Tongue (tissue), 2 donors: ENCODE data around the gene FOXF1. TPM values are rescaled to one million over a fixed set of nuclear protein-coding genes. Genes with fewer than 3 reads are reported as not detected.

Source experiments
- DNase-seq: peaks from one replicate; pipeline ENCODE4 v3.0.0-alpha.2; 2015
- total RNA-seq: library from RNA; depleted of rRNA; stranded (reverse); fragments of >200 nt; gene quantifications from one replicate; pipeline ENCODE4 v1.2.3, GENCODE V29; 2014

The FOXF1 gene
- total RNA-seq, 1 donor from 2014 or later: 3.6 TPM

GRCh38 chr16:86558355-86559193, 48.2 kb downstream of the FOXF1 start:
- DNase-seq: no peak

- DNase-seq: no peak
Measured at GRCh38 chr16:86559802-86560305, 49.5 kb downstream of the FOXF1 start.

GRCh38 chr16:86562356-86562755, 52.0 kb downstream of the FOXF1 start:
- DNase-seq: no peak

GRCh38 chr16:86563469-86564345, 53.4 kb downstream of the FOXF1 start:
- peak; percentile 96 for DNase-seq

Other genes with a start within 250 kb of the FOXF1 start
- gene MTHFSD, start 44.7 kb downstream of the FOXF1 start, total RNA-seq: 15.7 TPM
- gene FOXC2, start 56.3 kb downstream of the FOXF1 start, total RNA-seq: 1.0 TPM
- 1.8 TPM for gene FOXL1, start 68.0 kb downstream of the FOXF1 start, total RNA-seq